IMR-90 (cell line): ENCODE data around the gene CERT1.

Experiments
- RAD21 ChIP-seq: IDR thresholded peaks from 2 replicates; pipeline ENCODE4 v1.6.1; 2012; ENCODE audit warnings: low read length, improper control_type of control experiment
- RCOR1 ChIP-seq: IDR thresholded peaks from 2 replicates; pipeline ENCODE4 v1.6.1; 2012; ENCODE audit warnings: mild to moderate bottlenecking, low read length, improper control_type of control experiment; ENCODE audit not compliant: insufficient replicate concordance
- TF ChIP-seq, protein P1 (sequence below): conservative IDR thresholded peaks from 2 replicates; pipeline ENCODE4 v1.5.1; 2012; ENCODE audit warnings: mild to moderate bottlenecking, low read depth, low read length, improper control_type of control experiment

- TF ChIP-seq, protein P1, sequence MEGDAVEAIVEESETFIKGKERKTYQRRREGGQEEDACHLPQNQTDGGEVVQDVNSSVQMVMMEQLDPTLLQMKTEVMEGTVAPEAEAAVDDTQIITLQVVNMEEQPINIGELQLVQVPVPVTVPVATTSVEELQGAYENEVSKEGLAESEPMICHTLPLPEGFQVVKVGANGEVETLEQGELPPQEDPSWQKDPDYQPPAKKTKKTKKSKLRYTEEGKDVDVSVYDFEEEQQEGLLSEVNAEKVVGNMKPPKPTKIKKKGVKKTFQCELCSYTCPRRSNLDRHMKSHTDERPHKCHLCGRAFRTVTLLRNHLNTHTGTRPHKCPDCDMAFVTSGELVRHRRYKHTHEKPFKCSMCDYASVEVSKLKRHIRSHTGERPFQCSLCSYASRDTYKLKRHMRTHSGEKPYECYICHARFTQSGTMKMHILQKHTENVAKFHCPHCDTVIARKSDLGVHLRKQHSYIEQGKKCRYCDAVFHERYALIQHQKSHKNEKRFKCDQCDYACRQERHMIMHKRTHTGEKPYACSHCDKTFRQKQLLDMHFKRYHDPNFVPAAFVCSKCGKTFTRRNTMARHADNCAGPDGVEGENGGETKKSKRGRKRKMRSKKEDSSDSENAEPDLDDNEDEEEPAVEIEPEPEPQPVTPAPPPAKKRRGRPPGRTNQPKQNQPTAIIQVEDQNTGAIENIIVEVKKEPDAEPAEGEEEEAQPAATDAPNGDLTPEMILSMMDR, result no peak
- TF ChIP-seq RAD21 (no peak), RCOR1 (no peak)
Measured at GRCh38 chr5:75362474-75362975, 148.9 kb downstream of the CERT1 start.
